ENCODE results near the gene AGXT2.

GRCh38 chr5:35042781-35043180, 5.0 kb downstream of the AGXT2 start:
- TF ChIP-seq CTCF (IDR thresholded peaks at IDR 0.05) = no peak
- no peak for TF ChIP-seq EP300 (IDR thresholded peaks at IDR 0.05)
- TF ChIP-seq POLR2A (IDR thresholded peaks at IDR 0.05) = no peak
- TF ChIP-seq POLR2AphosphoS5 (IDR thresholded peaks at IDR 0.05) = no peak

Measured in suprapubic skin (tissue), 4 donors.